HG03575 (cell line): ENCODE measurements around the gene SLC6A6.
"Not testable (repeated sequence)": the region's sequence is repeated elsewhere in the genome, so short reads cannot be mapped to it uniquely, and the experiment has no call there.

ENCODE experiments used
- ATAC-seq: cut with Tn5 transposase; IDR thresholded peaks from one replicate; pipeline ENCODE4 v1.9.1; 2021; ENCODE audit not compliant: unreplicated experiment, insufficient number of reproducible peaks, low FRiP score; ENCODE audit errors: extremely low read depth

Gene SLC6A6

DNA sequence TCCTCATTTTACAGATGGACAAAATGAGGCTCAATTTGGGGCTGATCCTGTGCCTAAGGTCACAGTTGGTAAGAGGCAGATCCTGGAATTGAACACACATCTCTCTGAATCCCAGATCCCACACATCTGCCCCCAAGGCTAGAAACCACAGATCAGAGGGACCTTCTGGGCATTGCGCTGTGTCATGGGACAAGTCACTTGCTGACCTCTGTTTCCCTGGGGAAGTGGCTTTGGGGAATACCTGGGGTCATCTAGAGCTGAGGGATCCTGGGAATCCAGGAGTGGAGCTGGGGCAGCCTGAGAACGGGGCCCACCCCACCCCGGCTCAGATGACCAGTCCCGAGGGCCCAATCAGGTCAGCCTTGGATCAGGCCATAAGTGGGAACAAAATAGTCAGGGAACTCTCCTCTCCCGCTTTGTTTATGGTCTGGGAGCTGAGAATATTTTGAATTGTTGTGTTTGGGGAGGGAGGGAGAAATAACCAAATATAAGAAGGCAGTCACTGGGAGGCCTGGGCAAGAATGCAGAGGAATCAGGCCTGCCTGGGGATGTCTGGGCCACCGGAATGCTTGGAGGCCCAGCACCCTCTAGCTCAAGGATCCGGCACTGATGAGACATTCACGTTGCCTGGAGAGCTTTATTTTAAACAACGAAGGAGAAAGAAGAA, 8.8 kb upstream of the SLC6A6 start:
- no peak for ATAC-seq

DNA sequence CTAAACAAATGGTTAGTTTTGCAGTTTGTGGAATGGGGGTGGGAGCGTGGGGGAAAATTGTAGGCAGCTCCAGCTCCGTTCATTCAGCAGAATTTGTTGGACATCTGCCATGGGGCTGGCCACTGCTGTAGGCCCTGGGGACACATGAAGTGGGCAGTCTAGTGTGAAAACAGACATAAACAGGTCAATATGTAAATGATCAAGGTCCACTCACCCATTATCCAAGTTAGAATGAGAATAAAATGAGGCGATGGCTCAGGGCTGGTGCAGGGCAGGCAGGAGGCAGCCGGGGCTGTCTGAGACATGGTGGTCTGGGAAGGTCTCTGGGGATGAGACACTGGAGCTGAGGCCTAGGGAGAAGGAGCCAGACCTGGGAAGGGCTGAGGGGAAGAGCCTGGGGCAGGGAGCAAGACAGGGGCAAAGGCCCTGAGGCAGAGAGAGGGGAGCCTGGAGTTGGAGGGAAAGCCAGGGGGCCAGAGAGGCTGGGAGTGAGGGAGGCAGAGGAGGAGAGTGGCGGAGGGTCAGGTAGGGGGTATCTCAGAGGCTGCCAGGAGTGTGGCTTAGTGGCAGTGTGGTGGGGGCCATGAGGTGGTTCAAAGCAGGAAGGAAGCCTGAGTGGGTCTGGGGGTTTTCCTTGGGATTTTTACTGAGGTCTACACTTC, 6.2 kb upstream of the SLC6A6 start:
- no peak for ATAC-seq

DNA sequence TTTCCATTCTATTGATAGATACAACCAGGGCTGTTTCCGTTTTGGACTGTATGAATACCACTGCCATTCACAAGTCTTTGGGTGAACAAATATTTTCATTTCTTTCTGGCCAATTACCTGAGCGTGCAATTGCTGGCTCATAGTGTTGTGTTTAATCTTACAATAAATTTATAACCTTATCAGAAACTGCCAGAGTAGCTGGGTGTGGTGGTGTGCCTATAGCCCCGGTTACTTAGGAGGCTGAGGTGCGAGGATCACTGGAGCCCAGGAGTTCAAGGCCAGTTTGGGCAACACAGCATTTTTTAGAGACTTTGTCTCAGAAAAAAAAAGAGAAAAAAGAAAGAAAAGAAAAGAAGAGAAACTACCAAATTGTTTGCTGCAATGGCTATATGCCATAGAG, 5.4 kb upstream of the SLC6A6 start:
- ATAC-seq = no peak

DNA sequence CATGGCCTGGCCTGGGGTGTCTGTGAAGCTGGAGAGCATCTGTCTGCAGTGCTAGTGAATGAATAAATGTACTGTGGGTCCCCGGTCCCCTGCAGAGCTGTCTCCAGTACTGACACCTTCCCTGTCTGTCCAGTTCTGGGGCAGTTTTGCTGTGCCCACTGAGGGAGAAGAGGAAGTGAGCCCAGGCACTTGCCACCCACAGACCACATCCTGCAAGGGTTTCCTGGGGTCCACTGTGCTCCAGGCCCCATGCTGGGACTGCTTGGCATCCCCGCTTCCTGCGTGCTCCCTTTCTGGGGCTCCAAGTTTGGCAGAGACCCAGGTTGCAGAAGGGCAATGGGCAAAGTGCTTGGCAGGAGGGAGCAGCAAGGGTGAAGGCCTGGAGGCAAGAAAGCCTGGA, 4.9 kb upstream of the SLC6A6 start:
- no peak for ATAC-seq

DNA sequence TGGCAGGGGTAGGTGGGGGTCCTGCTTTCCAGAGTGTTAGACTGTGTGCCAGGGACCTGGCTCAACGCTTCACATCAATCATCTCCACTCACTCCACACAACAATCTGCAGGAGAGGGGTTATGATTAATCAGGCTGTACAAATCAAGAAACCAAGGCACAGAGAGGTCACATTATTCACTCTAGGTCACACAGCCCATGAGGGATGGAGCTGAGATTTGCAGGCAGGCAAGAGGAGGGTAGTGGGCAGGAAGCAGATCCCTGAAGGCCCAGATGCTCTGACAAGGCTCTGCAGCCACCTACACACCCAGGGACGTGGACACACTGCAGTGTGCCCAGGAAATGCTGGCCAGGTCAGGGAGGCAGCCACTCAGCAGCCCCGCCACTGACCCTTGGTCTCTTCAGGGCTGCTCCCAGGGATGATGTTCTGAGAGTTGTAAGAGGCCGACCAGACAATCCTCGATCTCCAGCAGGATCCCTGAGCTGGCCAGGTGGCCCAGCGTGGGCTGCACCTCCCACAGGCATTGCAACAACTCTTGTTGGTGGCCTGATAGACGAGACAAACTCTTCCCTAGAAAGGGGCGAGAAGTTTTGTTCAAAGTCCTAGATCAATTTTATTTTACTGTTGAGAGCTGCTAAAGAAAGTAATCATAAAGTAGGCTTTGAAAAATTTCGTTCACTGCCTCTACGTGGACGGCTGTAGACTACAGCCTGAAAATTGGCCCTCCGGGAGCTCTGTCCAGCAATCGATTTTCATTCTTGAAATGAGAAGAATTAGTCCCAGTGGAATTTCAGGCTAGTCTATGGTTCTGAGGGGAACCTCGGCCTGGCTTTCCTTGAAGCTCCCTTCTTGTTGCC, 4.2 kb upstream of the SLC6A6 start:
- no peak for ATAC-seq

DNA sequence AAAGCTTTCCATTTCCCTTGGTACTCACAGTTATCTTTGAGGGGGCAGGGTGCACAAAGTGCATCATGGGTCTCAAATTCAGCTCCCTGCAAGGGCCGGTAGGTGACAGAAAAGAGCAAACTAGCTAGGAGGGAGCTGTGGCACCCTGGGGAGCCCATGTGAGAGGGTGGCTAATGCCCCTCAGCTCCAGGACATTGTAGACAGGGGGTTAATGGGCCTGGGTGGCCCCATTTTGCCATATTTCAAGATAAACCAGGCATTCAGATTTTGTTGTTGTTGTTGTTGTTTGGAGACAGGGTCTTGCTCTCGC, 3.7 kb upstream of the SLC6A6 start:
- no peak for ATAC-seq

DNA sequence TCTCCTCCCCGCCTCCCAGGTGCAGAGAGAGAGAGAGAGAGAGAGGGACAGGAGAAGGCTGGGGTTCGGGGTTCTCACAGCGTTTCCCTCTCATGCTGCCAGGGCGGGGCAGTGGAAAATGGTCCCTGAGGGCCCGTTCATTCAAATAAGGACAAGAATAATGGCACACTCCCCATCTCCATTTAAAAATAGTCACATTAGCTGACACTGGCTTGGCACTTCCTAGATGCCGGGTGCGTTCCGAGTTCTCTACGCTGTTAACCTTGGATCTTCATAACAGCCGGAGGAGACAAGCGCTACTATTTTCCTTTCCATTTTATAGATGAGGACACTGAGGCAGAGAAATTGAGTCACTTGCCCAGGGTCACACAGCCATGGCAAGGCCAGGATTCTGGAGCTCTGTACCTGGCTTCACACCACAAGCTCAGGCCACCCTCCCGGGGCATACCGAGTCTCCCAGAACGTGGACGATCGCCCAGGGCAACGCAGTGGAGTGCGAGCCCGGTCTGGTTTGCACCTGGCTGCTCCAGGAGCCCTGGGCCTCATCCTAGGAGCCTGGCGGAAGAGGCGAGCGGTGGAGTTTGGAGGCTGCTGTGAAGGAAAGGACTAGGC, 608 bp upstream of the SLC6A6 start:
- no peak for ATAC-seq

DNA sequence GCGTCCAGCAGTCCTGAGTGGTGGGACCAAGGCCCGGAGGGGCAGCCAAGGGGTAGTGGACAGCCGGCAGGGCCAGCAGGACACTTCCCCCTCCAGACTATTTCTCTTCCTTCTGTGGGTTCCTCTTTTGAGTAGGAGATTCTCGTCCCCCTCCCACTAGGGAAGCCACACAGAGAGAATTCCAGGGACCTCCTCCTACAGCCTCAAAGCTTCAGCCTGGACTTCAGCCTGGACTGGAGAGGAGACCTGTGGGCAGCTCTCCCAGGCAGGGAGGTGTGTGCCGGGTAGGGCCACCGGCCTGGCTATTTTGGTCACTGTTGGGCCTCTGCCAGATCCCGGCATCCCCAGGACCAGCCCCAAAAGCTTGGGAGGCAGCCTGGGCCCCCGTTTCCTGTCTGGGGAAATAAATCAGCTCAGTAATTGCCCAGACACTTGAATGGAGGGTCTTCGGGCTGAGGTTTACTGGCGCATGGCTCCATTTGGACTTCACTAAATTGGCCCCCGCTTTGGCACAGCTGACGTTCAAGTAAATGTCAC, 1.3 kb downstream of the SLC6A6 start:
- no peak for ATAC-seq

DNA sequence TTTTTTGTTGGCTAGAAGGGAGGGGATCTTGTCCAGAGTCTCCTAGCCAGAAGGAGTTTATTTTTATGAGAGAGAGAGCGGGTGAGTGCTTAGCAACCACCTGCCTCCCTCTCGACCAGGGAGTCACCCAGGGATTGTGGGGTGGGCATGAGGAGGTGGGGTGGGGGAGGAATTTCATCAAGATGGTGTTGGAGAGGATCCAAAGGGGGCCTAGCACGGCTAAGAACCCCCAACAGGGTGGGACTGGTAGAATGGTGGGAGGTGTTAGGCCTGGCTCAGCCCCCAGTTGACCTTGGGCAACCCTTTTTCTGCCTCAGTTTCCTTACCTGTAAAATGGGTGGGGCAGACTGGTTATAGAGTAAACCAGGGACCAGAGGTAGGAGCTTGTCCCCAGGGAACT, 1.8 kb downstream of the SLC6A6 start:
- ATAC-seq = no peak

DNA sequence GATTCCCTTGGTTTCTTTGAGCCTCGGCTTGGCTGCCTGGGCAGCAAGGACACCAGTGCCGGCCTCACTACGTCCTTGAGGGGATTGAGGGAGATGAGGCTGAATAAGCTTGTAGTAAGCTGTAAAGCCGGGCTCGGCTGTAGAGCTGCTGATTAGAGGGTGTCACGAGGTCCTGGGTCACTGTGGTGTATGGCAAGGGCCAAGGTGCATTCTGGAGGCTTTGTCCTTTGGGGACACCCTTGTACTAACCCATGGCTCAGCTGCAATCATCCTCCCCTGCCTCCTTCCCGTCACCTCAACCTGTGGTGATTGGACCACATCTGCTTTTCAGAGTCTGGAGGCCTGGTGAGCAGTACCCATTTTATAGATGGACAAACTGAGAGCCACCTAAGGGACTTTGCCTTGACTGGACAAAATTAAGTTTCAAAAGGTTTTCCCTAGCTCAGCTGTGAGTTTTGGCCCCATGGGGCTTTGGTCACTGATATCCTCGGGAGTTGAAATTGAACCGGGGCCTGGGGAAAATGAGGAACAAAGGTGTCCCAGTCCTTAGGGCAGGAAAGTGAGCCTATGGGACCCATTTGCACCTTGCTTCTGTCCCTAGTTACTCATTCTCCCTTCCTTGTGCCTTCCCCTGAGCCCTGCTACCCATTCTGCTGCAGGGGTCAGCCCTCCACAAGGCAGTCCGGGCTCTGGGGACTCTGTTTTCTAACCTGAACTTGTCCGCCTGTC, 2.4 kb downstream of the SLC6A6 start:
- no peak for ATAC-seq

DNA sequence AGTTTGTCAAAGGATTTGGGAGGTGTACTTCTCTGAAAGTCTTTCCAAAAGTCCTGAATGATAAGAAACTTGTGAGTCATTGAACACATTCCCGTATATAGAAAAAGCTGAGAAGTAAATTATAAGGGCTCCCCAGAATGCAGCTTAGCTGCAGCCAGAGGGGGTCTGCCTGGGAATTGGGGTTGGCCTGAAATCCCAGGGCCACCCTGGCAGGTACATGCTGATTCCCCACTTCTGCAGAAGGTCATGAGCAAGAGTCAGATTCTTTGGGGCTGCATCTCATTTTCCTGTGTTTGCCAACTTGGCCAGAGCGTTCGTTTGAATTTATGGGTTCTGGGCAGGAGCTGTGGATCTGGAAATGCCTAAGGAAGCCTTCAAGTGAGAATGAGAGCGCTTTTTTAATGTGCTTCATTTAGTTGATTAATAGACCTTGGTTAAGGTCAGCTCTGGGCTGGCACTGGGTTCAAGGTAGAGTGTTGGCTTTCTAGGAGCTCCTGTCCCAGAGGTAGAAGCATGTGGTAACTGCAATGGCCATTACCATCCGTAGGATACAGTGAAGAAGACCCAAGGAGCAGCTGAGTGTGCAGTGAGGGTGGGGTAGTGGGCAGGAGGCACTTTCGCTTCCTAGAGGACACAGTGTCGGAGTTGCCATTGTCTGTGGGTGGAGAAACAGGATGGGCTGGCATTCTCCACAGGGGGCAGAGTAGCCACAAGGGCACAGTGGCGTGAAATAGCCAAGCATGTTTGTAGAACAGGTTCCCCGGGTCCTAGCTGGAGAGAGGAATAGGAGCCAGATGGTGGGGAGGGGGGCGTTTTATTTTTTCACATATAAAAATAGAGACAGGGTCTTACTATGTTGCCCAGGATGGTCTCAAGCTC, 3.2 kb downstream of the SLC6A6 start:
- ATAC-seq = no peak

DNA sequence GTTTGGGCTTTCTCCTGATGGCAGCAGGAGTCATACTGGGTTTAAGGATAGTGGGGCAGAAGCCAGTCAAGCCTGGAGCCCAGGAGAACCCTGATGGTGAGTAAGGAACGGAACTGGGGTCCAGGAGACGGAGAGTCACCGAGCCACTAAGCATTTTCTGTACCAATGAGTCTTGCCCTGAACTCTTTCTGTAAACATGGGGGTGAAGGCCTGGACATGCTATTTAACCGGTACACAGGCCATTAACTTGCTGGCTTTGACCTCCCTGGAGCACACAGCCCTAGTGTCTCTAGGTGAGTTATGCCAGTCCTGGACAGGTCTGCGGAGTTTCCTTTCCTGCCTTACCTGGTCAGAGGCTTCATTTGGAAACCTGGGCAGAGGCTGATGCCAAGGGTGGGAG, 3.9 kb downstream of the SLC6A6 start:
- no peak for ATAC-seq

DNA sequence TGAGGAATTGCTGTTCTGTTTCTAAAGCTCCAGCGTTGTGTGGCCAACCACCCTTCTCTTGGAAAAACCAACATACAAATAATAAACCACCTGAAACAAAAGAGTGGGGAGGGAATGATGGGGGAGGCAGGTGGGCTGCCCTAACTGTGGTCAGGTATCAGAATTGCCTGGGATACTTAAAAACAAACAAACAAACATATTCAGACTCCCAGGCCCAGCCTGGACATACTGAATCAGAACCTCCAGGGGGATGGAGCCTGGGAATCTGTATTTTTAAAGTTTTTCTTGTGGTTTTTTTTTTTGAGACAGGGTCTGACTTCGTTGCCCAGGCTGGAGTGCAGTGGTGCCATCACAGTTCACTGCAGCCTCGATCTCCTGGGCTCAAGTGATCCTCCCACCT, 4.4 kb downstream of the SLC6A6 start:
- no peak for ATAC-seq

DNA sequence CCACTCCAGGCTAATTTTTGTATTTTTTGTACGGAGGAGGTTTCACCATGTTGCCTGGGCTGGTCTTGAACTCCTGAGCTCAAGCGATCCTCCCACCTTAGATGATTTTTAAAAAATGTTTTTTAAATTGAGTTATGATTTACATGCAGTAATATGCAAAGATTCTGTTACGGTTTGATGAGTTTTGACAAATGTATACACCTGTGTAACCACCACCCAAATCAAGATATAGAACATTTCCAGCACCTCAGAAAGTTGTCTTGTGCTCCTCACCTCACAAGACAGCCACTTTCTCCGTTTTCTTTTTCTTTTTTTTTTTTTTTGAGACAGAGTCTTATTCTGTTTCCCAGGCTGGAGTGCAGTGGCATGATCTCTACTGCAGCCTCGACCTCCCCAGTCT, 4.8 kb downstream of the SLC6A6 start:
- no peak for ATAC-seq

DNA sequence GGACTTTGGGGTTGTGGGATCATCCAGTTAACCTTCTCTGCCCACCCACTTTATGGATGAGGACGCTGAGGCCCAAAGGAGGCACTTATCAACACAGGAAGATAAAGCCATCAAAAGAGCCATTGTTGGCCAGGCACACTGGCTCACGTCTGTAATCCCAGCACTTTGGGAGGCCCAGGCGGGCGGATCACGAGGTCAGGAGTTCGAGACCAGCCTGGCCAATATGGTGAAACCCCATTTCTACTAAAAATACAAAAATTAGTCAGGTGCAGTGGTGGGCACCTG, 7.3 kb downstream of the SLC6A6 start:
- not testable (repeated sequence) for ATAC-seq

DNA sequence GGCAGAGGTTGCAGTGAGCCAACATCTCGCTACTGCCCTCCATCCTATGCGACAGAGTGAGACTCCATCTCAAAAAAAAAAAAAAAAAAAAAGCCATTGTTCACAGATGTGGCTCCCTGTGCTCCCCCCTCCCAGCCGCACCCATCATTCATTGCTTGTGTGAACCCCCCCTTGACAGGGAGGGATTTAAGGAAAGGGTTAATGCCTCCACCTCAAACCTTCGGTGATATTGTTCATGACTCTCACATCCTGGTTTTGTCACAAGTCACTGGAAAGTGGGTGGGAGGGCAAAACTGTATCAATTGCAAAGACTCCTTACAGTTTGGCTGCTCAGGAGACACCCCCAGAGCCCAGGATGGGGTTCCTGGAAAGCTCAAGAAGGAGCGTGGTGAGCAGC, 7.7 kb downstream of the SLC6A6 start:
- no peak for ATAC-seq

DNA sequence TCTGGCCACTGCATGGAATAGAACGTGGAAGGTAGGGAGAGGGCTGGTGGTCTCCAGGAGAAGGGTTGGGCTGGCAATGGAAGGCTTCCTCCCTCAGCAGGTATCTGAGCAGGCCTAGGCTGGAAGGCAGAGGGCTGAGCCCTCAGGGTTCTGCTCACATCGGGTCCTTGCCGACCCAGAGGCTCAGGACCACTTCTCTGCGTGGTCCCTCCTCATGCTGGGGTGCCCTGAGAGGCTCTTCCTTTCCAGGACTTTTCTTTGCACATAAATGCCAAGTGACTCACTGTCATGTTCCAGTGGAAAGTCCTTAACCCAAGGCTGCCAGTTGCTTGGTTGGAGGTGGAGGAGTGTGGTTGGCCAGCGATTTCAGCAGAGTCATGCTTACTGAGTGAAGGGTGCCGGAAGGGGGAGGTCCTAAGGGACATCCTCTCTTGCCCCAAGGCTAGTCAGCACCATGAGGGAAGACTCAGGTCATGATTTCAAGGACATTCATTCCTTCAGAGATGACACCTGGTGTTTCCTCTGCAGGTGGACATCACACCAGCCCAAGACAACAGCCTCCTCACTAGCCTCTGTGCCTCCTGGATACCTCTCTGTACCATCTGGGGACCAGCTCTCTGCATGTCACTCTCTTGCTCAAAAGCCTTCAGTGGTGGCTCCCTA, 8.2 kb downstream of the SLC6A6 start:
- no peak for ATAC-seq

DNA sequence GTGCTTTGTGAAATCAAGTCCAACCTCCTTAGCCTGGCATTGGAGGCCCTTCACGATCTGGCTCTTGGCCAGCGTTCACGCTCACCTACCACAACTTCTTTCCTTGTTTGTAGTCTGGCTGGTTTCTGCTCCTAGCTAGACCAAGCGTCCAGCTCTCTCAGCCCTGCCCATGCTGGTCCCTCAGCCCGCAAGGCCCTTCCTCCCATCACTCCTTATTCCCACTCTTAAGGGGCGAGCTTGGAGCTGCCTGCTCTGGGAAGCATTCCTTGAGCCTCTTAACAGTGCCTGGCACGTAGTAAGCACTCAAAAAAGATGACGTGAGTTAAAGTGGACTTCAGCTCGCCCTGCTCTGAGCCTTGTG, 8.7 kb downstream of the SLC6A6 start:
- no peak for ATAC-seq
